Erythroblast (primary cell): ENCODE measurements around the gene CCDC73.
"Not testable (repeated sequence)": the region's sequence is repeated elsewhere in the genome, so short reads cannot be mapped to it uniquely, and the experiment has no call there.

Experiments used
- DNase-seq, 2 experiments: peaks; one replicate each; lab custom pipeline; 2025; lab: John Stamatoyannopoulos, UW
- GATA1 ChIP-seq: IDR thresholded peaks from 2 replicates; pipeline ENCODE4 v1.6.1; 2011; ENCODE audit warnings: low read depth, mild to moderate bottlenecking, control low read depth, low read length, moderate library complexity
- POLR2A ChIP-seq: IDR thresholded peaks from 2 replicates; pipeline ENCODE4 v1.6.1; 2011; ENCODE audit warnings: mild to moderate bottlenecking, low read length

The CCDC73 gene

GRCh38 chr11:32779136-32779535, 15.3 kb downstream of the CCDC73 start:
- no peak for TF ChIP-seq POLR2A
- TF ChIP-seq GATA1: no peak
- DNase-seq: no peak

GRCh38 chr11:32775908-32776307, 18.6 kb downstream of the CCDC73 start:
- TF ChIP-seq POLR2A (no peak), GATA1 (no peak)
- DNase-seq: no peak

DNA sequence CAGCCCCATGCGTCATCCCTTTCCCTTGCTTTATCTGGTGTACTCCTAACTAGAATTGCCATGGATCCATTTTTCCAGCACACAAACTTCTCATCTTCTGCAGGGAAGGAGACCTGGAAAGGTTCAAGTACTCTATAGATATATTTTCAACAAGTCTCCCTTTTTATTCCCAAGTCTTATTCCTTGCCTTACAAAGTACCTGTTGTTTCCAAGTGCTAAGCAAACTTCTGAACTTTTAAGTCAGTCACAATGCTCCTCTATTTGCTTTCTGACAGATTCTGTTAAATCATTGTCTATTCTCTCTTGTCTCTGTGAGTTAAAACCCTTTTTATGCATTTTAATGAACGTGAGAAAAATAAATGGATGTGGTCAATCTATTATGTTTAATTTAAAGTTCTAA, 20.4 kb downstream of the CCDC73 start:
- DNase-seq: no peak
- no peak for TF ChIP-seq POLR2A
- TF ChIP-seq GATA1: no peak

- no peak for DNase-seq
- no peak for TF ChIP-seq GATA1
- TF ChIP-seq POLR2A: no peak
Observed at GRCh38 chr11:32772731-32773130, 21.7 kb downstream of the CCDC73 start.

GRCh38 chr11:32761774-32762173, 32.7 kb downstream of the CCDC73 start:
- DNase-seq: not testable (repeated sequence)

DNA sequence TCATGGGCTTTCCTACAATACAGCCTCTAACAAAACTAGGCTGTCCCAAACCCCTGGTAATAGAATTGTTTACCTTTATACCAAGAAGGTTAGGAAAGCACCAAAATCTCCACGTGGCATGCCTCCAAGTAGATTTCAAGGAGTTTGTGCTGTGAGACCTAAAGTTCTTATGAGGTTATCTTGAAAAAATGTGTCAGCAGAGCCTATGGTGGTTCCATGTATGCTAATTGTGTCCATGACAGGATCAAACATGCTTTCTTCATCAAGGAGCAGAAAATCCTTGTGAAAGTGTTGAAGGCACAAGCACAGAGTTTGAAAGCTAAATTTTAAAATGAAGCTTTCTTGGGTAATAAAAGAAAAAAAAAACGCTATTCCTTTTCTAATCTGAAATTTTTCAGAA, 36.2 kb downstream of the CCDC73 start:
- TF ChIP-seq POLR2A (no peak), GATA1 (no peak)
- DNase-seq: no peak

- not testable (repeated sequence) for DNase-seq
Observed at GRCh38 chr11:32753181-32753580, 41.3 kb downstream of the CCDC73 start.

GRCh38 chr11:32752001-32752400, 42.5 kb downstream of the CCDC73 start:
- DNase-seq: no peak
- no peak for TF ChIP-seq GATA1
- TF ChIP-seq POLR2A: no peak

DNA sequence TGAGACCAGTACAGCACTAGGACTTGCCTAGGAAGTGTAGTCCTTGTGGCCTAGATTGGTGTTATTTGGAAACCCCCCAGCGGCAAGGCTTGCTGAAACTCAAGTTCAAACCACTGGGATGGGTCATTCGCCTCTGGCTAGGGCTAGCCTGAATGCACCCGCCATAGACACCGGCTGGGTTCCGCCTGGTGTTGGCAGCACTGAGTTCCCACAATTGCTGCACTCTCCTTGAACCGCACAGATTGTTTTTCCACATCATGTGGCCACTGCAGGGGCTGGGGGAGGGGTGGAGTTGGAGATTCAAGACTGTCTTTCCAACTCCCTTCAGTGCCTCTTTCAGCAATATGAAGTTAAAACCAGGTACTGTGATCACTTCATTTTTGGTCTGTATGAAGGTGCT, 43.1 kb downstream of the CCDC73 start:
- TF ChIP-seq POLR2A (no peak), GATA1 (no peak)
- no peak for DNase-seq

DNA sequence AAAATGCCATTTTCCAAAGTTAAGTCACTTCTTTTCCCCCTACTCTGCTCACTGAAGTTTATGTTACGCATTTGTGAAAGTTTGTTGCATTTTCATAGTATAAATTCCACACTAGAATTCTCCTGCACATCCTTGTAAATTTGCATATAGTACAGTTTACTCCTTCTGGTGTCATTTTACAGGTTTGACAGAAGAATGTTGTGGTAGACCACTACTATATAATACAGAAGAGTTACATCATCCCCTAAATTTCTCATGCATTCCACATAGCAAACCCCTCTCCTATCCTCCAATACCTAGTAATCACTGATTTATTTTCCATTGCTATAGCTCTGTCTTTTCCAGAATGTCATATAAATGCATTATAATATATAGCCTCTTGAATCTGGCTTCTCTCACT, 64.5 kb downstream of the CCDC73 start:
- TF ChIP-seq GATA1: no peak
- no peak for TF ChIP-seq POLR2A
- DNase-seq: no peak

DNA sequence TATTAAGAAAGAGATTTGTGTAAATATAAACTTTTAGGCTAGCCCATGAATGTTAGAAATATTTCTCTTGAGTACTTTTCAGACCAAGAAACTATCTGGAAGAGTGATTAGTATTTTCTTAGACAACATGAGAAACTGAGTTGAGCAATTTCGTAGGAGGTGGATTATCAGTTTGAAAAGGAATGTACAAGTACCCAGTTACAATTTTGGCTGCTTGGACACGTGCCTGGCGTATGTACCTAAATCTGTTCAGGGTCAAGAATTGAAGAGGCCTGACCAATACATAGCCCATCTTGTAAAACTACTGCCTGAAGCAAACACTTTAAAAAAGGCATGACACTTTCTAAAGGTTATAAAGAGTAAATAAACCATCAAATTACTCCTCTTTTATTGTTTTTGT, 71.1 kb downstream of the CCDC73 start:
- TF ChIP-seq GATA1 (no peak), POLR2A (no peak)
- no peak for DNase-seq

DNA sequence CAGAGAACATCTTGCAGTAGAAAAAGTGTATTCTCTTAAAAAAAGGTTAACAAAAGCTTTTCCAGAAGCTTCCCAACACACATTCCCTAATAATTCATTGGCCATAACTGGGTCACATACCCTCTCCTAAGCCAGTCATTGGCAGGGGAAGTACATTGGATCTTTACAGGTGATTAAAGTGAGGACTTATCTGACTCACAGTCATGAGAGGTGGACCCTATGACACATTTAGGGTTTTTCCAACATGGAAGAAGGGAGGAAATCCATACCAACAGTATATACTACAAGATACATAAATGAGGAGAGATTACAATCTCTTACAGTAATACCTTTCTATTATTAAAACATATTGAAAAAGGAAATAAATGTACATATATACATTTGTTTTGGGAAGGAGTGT, 72.2 kb downstream of the CCDC73 start:
- DNase-seq: no peak
- no peak for TF ChIP-seq GATA1
- no peak for TF ChIP-seq POLR2A

DNA sequence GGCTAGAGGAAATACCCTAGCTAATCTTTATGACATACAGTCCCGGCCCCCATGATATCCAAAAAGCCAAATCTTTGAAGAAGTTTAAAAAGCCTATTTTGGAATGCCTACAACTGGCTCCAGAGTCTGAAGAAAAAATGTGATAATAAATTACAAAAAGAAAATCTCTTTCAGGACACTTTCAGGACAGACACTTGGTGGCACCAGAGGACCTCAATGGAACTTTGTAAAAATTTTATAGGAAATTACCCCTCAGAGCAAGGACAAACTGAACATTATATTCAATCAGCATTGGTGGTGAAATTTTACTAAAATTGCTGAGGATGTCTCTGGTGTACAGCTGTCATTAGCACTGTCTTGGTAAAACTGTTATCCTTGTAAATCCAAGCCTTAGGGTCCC, 81.0 kb downstream of the CCDC73 start:
- peak in 1 of 2 experiments; percentile 2 for DNase-seq
- no peak for TF ChIP-seq POLR2A
- no peak for TF ChIP-seq GATA1

- not testable (repeated sequence) for DNase-seq
Observed at GRCh38 chr11:32708978-32709377, 85.5 kb downstream of the CCDC73 start.

DNA sequence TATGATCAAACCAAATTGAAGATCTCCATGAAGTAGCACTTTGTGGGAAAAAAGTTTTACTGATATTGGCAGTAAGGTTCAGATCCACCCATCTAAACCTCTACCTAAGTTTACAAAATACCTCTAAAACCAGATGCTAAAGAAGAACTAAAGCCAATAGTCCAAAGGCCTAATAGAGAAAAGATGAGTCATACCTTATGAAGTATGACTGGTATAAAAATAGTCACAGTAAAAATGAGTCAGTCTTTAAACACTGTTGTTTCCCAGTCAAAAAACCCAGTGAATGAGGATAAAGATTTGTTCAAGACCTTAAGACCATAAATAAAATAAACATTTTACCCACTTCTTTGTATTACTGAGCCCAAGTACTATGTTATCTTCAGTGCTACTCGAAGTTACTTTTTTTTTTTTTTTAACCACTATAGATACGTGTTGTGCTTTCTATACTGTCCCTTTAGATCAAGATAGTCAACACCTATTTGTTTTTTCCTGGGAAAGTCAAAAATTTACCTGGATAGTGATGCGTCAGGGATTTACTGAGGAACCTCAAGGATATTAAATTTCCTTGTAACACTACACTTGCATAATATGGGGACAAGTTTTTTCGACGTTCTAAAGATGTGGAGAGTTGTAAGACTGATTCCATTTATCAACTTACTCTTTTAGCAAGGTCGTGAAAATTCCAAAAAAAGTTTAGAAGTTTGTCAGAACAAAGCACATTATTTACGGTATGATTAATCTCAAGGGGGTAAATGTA, 87.3 kb downstream of the CCDC73 start:
- DNase-seq: peak in 1 of 2 experiments; percentile 12
- no peak for TF ChIP-seq GATA1
- no peak for TF ChIP-seq POLR2A
